A549 (cell line): ENCODE data around the gene TBC1D10A. TPM values are rescaled to one million over a fixed set of nuclear protein-coding genes. Genes with fewer than 3 reads are reported as not detected.
A peak's percentile ranks its signal among the peaks of the same experiment; 100 is the strongest.

Experiments
- ATAC-seq, 2 experiments: fragments of 200-7000 bp in 1 of 2; fragments of >200 bp in 1 of 2; cut with Nextera tagmentation in 1 of 2; cut with Tn5 transposase in 1 of 2; 3 replicates each; pipeline versions ENCODE4 v1.8.0 to v1.9.1; 2018 to 2020; ENCODE audit warnings: mild to moderate bottlenecking in 1 of 2, moderate library complexity in 1 of 2
- CTCF ChIA-PET: fragments of 300-600 bp; sonication (Branson Sonifier 250); formaldehyde crosslinking; extraction: SDS; loops from one replicate; lab custom pipeline; 2021; ENCODE audit warnings: antibody characterized with exemption, inconsistent platforms; lab: Yijun Ruan, JAX
- POLR2A ChIA-PET: fragments of 350-600 bp; formaldehyde crosslinking; extraction: SDS; loops from one replicate; lab custom pipeline; 2021; ENCODE audit warnings: antibody characterized with exemption, inconsistent platforms; lab: Yijun Ruan, JAX
- DNase-seq, 2 experiments: peaks; one replicate each; pipeline versions ENCODE4 v3.0.0 to v3.0.0-alpha.2; 2011 to 2016; ENCODE audit warnings: low read depth in 1 of 2, low spot score in 1 of 2
- FAIRE-seq: peaks from 2 replicates; lab custom pipeline; 2011; peaks lifted over from hg19 to GRCh38; lab: Jason Lieb, UNC
- H3K27ac ChIP-seq, 2 experiments: fragments of >200 bp; sonication (Bioruptor Twin); formaldehyde crosslinking; 3 replicates each; pipeline ENCODE4 v1.5.1; 2016 to 2017
- H3K4me1 ChIP-seq: fragments of >200 bp; sonication (Bioruptor Twin); formaldehyde crosslinking; 3 replicates; pipeline ENCODE4 v1.6.1; 2016
- H3K4me2 ChIP-seq: fragments of >200 bp; sonication (Bioruptor Twin); formaldehyde crosslinking; 3 replicates; pipeline ENCODE4 v1.6.1; 2016
- H3K4me3 ChIP-seq: fragments of >200 bp; sonication (Bioruptor Twin); formaldehyde crosslinking; 3 replicates; pipeline ENCODE4 v1.5.1; 2016
- H3K9me3 ChIP-seq: fragments of >200 bp; sonication (Bioruptor Twin); formaldehyde crosslinking; 3 replicates; pipeline ENCODE4 v1.6.1; 2016
- ATOH8 ChIP-seq: fragments of 250-450 bp; sonication (Bioruptor Pico); IDR thresholded peaks from 2 replicates; pipeline ENCODE4 v1.5.0; 2020; ENCODE audit warnings: low read depth, mild to moderate bottlenecking, moderate library complexity
- BHLHE40 ChIP-seq: IDR thresholded peaks from 2 replicates; pipeline ENCODE4 v1.6.1; 2012; ENCODE audit warnings: low read depth, low read length, inconsistent platforms
- CHD4 ChIP-seq: fragments of 200-600 bp; sonication (generic); IDR thresholded peaks from 2 replicates; pipeline ENCODE4 v1.6.1; 2016; ENCODE audit warnings: antibody characterized with exemption, mild to moderate bottlenecking, borderline replicate concordance
- CTCF ChIP-seq: fragments of >200 bp; sonication (Bioruptor Twin); formaldehyde crosslinking; IDR thresholded peaks from 3 replicates; pipeline ENCODE4 v1.5.1; 2016
- E2F6 ChIP-seq: IDR thresholded peaks from 2 replicates; pipeline ENCODE4 v1.6.1; 2012; ENCODE audit warnings: low read depth, borderline replicate concordance
- EHF ChIP-seq: fragments of 250-450 bp; sonication (Bioruptor Pico); IDR thresholded peaks from 2 replicates; pipeline ENCODE4 v1.5.0; 2020; ENCODE audit warnings: mild to moderate bottlenecking
- EHMT2 ChIP-seq: fragments of 200-600 bp; sonication (generic); IDR thresholded peaks from 2 replicates; pipeline ENCODE4 v1.6.1; 2016; ENCODE audit warnings: antibody characterized with exemption, low read depth, mild to moderate bottlenecking, moderate library complexity
- FOSB ChIP-seq: fragments of 250-450 bp; sonication (Bioruptor Pico); IDR thresholded peaks from 2 replicates; pipeline ENCODE4 v1.5.0; 2020; ENCODE audit warnings: mild to moderate bottlenecking, moderate library complexity
- HOXA7 ChIP-seq: fragments of 250-450 bp; sonication (Bioruptor Pico); IDR thresholded peaks from 2 replicates; pipeline ENCODE4 v1.5.0; 2020; ENCODE audit warnings: mild to moderate bottlenecking, moderate library complexity
- HOXB13 ChIP-seq: fragments of 250-450 bp; sonication (Bioruptor Pico); IDR thresholded peaks from 2 replicates; pipeline ENCODE4 v1.5.0; 2020; ENCODE audit warnings: low read depth, mild to moderate bottlenecking, moderate library complexity
- HOXB5 ChIP-seq: fragments of 250-450 bp; sonication (Bioruptor Pico); IDR thresholded peaks from 2 replicates; pipeline ENCODE4 v1.5.0; 2020; ENCODE audit warnings: mild to moderate bottlenecking, moderate library complexity
- JUN ChIP-seq, 2 experiments: fragments of >200 bp; sonication (Bioruptor Twin); formaldehyde crosslinking; IDR thresholded peaks; 2 replicates in 1 of 2; 3 replicates in 1 of 2; pipeline ENCODE4 v1.6.1; 2016 to 2017
- KDM1A ChIP-seq: fragments of 200-600 bp; sonication (generic); IDR thresholded peaks from 2 replicates; pipeline ENCODE4 v1.6.1; 2016; ENCODE audit warnings: low read depth, mild to moderate bottlenecking
- MAX ChIP-seq: IDR thresholded peaks from 2 replicates; pipeline ENCODE4 v1.6.1; 2012
- POLR2AphosphoS2 ChIP-seq: conservative IDR thresholded peaks from 2 replicates; pipeline ENCODE4 v1.6.1; 2012; ENCODE audit warnings: low read length, improper control_type of control experiment, inconsistent platforms
- REST ChIP-seq: fragments of 200-600 bp; sonication (generic); IDR thresholded peaks from 2 replicates; pipeline ENCODE4 v1.6.1; 2016; ENCODE audit warnings: antibody characterized with exemption, mild to moderate bottlenecking, moderate library complexity
- RNF2 ChIP-seq: fragments of 200-600 bp; sonication (generic); IDR thresholded peaks from 2 replicates; pipeline ENCODE4 v1.6.1; 2016; ENCODE audit warnings: low read depth, mild to moderate bottlenecking, antibody characterized with exemption, moderate library complexity, borderline replicate concordance
- TFCP2L1 ChIP-seq: fragments of 250-450 bp; sonication (Bioruptor Pico); IDR thresholded peaks from 2 replicates; pipeline ENCODE4 v1.5.0; 2021; ENCODE audit warnings: mild to moderate bottlenecking
- TP53 ChIP-seq: fragments of 250-450 bp; sonication (Bioruptor Pico); IDR thresholded peaks from 2 replicates; pipeline ENCODE4 v1.5.0; 2021; ENCODE audit warnings: mild to moderate bottlenecking, moderate library complexity
- ZFP36 ChIP-seq: fragments of 450-650 bp; IDR thresholded peaks from 2 replicates; pipeline ENCODE4 v1.6.1; 2014; ENCODE audit warnings: borderline replicate concordance; ENCODE audit not compliant: partially characterized antibody
- ZNF302 ChIP-seq: fragments of 250-450 bp; sonication (Bioruptor Pico); IDR thresholded peaks from 2 replicates; pipeline ENCODE4 v1.9.0; 2021; ENCODE audit warnings: inconsistent platforms, mild to moderate bottlenecking, moderate library complexity
- WGBS: methylation state at CpG from one replicate; pipeline ENCODE4 v1.1.6; 2017; ENCODE audit errors: missing lambda C conversion rate; 5-methylcytosine and 5-hydroxymethylcytosine counted together
- polyA plus RNA-seq, 4 experiments: library from polyadenylated mRNA; depleted of rRNA in 3 of 4; stranded (reverse); fragments of >200 nt; fragmentation: RNase III in 1 of 4; extraction: RNeasy Plus Mini Kit Qiagen cat#74134 plus additional on column Dnase treatment in 1 of 4; gene quantifications; 2 replicates in 3 of 4; 3 replicates in 1 of 4; pipeline ENCODE4 v1.2.3, GENCODE V29; 2011 to 2017

The TBC1D10A gene
- polyA plus RNA-seq, 2 of the 4 experiments (the other 2 are of a cell fraction): 5.8 to 6.8 TPM

GRCh38 chr22:30250039-30250565, 76.6 kb downstream of the TBC1D10A start:
- no peaks in the 10 kb centered on the region for H3K9me3 ChIP-seq
- H3K4me1 ChIP-seq: peaks cover 100% of the 10 kb centered on the region
- POLR2A ChIA-PET: interaction anchor here (0.7 to 1.3 kb wide), 3 partner anchors 11 to 40 kb away, joined by 3 to 8 read pairs (median 4); no protein-coding TSS in a partner anchor
- peak overlapping the region; percentile 99 to 100 for H3K27ac ChIP-seq
- H3K4me2 ChIP-seq: peak overlapping the region; percentile 99
- no peak for FAIRE-seq
- H3K4me3 ChIP-seq: 0 out of 3 replicates have a peak overlapping the region, but pooled peaks have one; percentile 11
- no peak for DNase-seq
- WGBS: 73% methylated on average over 2 of the region's 3 CpGs
- ATAC-seq: no peak
- CTCF ChIA-PET: interaction anchor here (0.9 to 2.4 kb wide), 5 partner anchors 12 to 142 kb away, joined by 3 to 15 read pairs (median 4); no protein-coding TSS in a partner anchor
- TF ChIP-seq EHF (CRISPR knock-in tag): peak; percentile 74; the same call in 1 of the 2 replicates
- 0 out of 5 replicates have a peak, but pooled peaks of 1 of the 2 experiments have one; percentile 5 for TF ChIP-seq JUN (IDR thresholded peaks at IDR 0.05)
- no peak for TF ChIP-seq REST
- TF ChIP-seq FOSB: 0 out of 2 replicates have a peak, but pooled peaks have one; percentile 37
- no peak for TF ChIP-seq KDM1A
- no peak for TF ChIP-seq ZFP36
- 0 out of 2 replicates have a peak, but pooled peaks have one; percentile 59 for TF ChIP-seq HOXB13 (CRISPR knock-in tag)
- 0 out of 2 replicates have a peak, but pooled peaks have one; percentile 38 for TF ChIP-seq POLR2AphosphoS2
- TF ChIP-seq TFCP2L1 (CRISPR knock-in tag): no peak
- peak; percentile 70; the same call in 1 of the 2 replicates for TF ChIP-seq HOXA7

- Histone ChIP-seq H3K9me3 (no peaks in the 10 kb centered on the region), H3K4me3 (0 out of 3 replicates have a peak overlapping the region, but pooled peaks have one; percentile 11), H3K27ac (peak overlapping the region; percentile 99 to 100), H3K4me1 (peaks cover 100% of the 10 kb centered on the region), H3K4me2 (peak overlapping the region; percentile 99)
- WGBS: 67% methylated on average over 16 of the region's 27 CpGs
- FAIRE-seq (no peak), ATAC-seq (no peak), DNase-seq (no peak)
- CTCF ChIA-PET: interaction anchor here (0.6 to 2.4 kb wide), 6 partner anchors 11 to 141 kb away, joined by 3 to 15 read pairs (median 4); no protein-coding TSS in a partner anchor
- POLR2A ChIA-PET: interaction anchor here (1.3 kb wide), 1 partner anchor 11 kb away, joined by 4 read pairs; no protein-coding TSS in a partner anchor
- TF ChIP-seq TP53 (CRISPR knock-in tag) (0 out of 2 replicates have a peak, but pooled peaks have one; percentile 19), E2F6 (peak; percentile 28; the same call in 1 of the 2 replicates), EHF (CRISPR knock-in tag) (peak; percentile 55; the same call in 1 of the 2 replicates), ZNF302 (CRISPR knock-in tag) (peak; percentile 38; the same call in 1 of the 2 replicates), HOXB13 (CRISPR knock-in tag) (peak; percentile 85), MAX (peak; percentile 46; the same call in 1 of the 2 replicates), HOXB5 (CRISPR knock-in tag) (peak; percentile 12; the same call in 1 of the 2 replicates), BHLHE40 (no peak), EHMT2 (no peak), CTCF (no peak), RNF2 (no peak), ZFP36 (peak; percentile 18), ATOH8 (peak; percentile 50; the same call in 1 of the 2 replicates), CHD4 (no peak)
These were observed 77.4 kb downstream of the TBC1D10A start for GRCh38 chr22:30249049-30250038.
